GM12878 (cell line): Measurements from ENCODE around the gene SMIM43.

Source experiments
- NBN ChIP-seq: fragments of 450-650 bp; IDR thresholded peaks from 2 replicates; pipeline ENCODE4 v1.6.1; 2016
- POLR2AphosphoS5 ChIP-seq: IDR thresholded peaks from 2 replicates; pipeline ENCODE4 v1.6.1; 2011; ENCODE audit warnings: mild to moderate bottlenecking, low read length, inconsistent platforms

DNA sequence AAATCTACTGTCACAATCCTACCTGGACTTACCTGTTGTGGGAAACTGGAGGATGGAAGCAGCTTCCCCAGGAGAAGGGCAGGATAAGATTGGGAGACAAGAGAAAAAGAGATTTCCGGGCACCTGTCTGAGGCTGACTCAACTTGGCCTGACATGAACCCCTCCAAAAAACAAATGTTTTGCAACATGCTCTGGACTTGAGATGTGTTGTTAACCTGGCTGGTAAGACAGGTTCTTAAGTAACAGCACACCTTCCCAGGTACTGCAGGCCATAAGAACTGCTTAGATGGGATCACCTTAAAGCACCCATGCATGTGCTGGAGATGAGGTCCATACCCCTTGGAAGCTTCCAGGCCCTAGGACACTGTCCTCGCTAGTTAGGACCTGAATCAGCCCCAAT, 4.4 kb upstream of the SMIM43 start:
- no peak for TF ChIP-seq POLR2AphosphoS5
- no peak for TF ChIP-seq NBN
